NOMO-1 treated with DMSO at 0.1 percent for 48 hours (cell line): ENCODE results near the gene ZNF184.
"Not testable (repeated sequence)": the region's sequence is repeated elsewhere in the genome, so short reads cannot be mapped to it uniquely, and the experiment has no call there.

Experiments used
- DNase-seq: peaks from one replicate; lab custom pipeline; 2025; ENCODE audit not compliant: unreplicated experiment; lab: John Stamatoyannopoulos, UW

ZNF184 gene

GRCh38 chr6:27426045-27426620 is 46.8 kb downstream of the ZNF184 start:
- no peak for DNase-seq

- DNase-seq, result not testable (repeated sequence)
Observed at GRCh38 chr6:27424851-27425250, 48.1 kb downstream of the ZNF184 start.

GRCh38 chr6:27422651-27423332 is 50.1 kb downstream of the ZNF184 start:
- no peak for DNase-seq

- no peak for DNase-seq
Observed at GRCh38 chr6:27419363-27419762, 53.5 kb downstream of the ZNF184 start.

- DNase-seq, result no peak
Observed at GRCh38 chr6:27415898-27416297, 57.0 kb downstream of the ZNF184 start.

- DNase-seq, result no peak
Observed at GRCh38 chr6:27414996-27415395, 57.9 kb downstream of the ZNF184 start.

- no peak for DNase-seq
Observed at GRCh38 chr6:27414300-27414699, 58.6 kb downstream of the ZNF184 start.

GRCh38 chr6:27407153-27407814 is 65.6 kb downstream of the ZNF184 start:
- no peak for DNase-seq

GRCh38 chr6:27406085-27406484 is 66.8 kb downstream of the ZNF184 start:
- no peak for DNase-seq

GRCh38 chr6:27400877-27401642 is 71.8 kb downstream of the ZNF184 start:
- DNase-seq, result no peak
